ENCODE data around the gene CCDC157. TPM values are rescaled to one million over a fixed set of nuclear protein-coding genes. Genes with fewer than 3 reads are reported as not detected.

The CCDC157 gene
- total and polyA plus RNA-seq, 9 of the 15 experiments (the other 6 are each of a cell fraction or from before 2014, with no cell fraction given): 0.04 to 1.3 (median 0.68) TPM

DNA sequence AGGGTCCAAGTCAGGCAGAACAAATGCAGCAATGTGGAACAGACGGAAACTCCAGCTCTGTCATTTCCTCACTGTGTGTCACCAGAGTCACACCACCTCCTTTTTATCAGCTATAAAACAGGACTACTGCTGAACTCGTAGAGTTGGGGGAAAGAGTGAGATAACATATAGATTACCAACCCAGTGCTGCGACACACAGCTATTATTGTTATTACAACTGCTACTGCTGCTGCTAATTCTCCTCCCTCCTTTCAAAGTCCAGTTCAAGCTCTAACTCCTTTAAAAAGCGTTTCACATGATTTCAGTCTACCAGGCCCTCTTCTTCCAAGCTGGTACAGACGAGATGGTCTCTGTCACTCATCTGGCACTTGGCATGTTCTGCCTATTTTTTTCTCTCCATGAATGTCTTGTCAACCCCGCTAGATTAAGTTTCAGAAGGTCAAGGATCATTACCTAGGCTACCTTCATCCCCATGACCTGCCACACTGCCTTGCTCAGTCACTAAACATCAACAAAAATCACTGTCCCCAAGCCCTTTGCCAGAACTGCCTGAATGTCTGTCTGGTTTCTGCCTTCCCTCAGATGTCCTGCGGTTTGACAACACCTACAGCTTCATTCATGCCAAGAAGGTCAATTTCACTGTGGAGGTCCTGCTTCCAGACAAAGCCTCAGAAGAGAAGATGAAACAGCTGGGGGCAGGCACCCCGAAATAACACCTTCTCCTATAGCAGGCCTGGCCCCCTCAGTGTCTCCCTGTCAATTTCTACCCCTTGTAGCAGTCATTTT is 65.1 kb downstream of the CCDC157 start (continued):
- no peak for TF ChIP-seq ZNF41 (CRISPR knock-in tag; conservative IDR thresholded peaks at IDR 0.05)
- no peak for TF ChIP-seq SRSF3 (IDR thresholded peaks at IDR 0.05; ENCODE audit: insufficient read depth, low read length)
- no peak for TF ChIP-seq ELF1 (tag; IDR thresholded peaks at IDR 0.05)
- no peak for TF ChIP-seq PTTG1 (tag; IDR thresholded peaks at IDR 0.05; ENCODE audit: low read depth)
- peak; percentile 24; the same call in 1 of the 2 replicates for TF ChIP-seq CEBPB (tag; IDR thresholded peaks at IDR 0.05)
- TF ChIP-seq CBX8 (IDR thresholded peaks at IDR 0.05; ENCODE audit: borderline replicate concordance, extremely low read depth, low read depth, low read length, poor library complexity, severe bottlenecking): no peak
- TF ChIP-seq ZNF184 (CRISPR knock-in tag; IDR thresholded peaks at IDR 0.05): no peak
- TF ChIP-seq, protein P1, sequence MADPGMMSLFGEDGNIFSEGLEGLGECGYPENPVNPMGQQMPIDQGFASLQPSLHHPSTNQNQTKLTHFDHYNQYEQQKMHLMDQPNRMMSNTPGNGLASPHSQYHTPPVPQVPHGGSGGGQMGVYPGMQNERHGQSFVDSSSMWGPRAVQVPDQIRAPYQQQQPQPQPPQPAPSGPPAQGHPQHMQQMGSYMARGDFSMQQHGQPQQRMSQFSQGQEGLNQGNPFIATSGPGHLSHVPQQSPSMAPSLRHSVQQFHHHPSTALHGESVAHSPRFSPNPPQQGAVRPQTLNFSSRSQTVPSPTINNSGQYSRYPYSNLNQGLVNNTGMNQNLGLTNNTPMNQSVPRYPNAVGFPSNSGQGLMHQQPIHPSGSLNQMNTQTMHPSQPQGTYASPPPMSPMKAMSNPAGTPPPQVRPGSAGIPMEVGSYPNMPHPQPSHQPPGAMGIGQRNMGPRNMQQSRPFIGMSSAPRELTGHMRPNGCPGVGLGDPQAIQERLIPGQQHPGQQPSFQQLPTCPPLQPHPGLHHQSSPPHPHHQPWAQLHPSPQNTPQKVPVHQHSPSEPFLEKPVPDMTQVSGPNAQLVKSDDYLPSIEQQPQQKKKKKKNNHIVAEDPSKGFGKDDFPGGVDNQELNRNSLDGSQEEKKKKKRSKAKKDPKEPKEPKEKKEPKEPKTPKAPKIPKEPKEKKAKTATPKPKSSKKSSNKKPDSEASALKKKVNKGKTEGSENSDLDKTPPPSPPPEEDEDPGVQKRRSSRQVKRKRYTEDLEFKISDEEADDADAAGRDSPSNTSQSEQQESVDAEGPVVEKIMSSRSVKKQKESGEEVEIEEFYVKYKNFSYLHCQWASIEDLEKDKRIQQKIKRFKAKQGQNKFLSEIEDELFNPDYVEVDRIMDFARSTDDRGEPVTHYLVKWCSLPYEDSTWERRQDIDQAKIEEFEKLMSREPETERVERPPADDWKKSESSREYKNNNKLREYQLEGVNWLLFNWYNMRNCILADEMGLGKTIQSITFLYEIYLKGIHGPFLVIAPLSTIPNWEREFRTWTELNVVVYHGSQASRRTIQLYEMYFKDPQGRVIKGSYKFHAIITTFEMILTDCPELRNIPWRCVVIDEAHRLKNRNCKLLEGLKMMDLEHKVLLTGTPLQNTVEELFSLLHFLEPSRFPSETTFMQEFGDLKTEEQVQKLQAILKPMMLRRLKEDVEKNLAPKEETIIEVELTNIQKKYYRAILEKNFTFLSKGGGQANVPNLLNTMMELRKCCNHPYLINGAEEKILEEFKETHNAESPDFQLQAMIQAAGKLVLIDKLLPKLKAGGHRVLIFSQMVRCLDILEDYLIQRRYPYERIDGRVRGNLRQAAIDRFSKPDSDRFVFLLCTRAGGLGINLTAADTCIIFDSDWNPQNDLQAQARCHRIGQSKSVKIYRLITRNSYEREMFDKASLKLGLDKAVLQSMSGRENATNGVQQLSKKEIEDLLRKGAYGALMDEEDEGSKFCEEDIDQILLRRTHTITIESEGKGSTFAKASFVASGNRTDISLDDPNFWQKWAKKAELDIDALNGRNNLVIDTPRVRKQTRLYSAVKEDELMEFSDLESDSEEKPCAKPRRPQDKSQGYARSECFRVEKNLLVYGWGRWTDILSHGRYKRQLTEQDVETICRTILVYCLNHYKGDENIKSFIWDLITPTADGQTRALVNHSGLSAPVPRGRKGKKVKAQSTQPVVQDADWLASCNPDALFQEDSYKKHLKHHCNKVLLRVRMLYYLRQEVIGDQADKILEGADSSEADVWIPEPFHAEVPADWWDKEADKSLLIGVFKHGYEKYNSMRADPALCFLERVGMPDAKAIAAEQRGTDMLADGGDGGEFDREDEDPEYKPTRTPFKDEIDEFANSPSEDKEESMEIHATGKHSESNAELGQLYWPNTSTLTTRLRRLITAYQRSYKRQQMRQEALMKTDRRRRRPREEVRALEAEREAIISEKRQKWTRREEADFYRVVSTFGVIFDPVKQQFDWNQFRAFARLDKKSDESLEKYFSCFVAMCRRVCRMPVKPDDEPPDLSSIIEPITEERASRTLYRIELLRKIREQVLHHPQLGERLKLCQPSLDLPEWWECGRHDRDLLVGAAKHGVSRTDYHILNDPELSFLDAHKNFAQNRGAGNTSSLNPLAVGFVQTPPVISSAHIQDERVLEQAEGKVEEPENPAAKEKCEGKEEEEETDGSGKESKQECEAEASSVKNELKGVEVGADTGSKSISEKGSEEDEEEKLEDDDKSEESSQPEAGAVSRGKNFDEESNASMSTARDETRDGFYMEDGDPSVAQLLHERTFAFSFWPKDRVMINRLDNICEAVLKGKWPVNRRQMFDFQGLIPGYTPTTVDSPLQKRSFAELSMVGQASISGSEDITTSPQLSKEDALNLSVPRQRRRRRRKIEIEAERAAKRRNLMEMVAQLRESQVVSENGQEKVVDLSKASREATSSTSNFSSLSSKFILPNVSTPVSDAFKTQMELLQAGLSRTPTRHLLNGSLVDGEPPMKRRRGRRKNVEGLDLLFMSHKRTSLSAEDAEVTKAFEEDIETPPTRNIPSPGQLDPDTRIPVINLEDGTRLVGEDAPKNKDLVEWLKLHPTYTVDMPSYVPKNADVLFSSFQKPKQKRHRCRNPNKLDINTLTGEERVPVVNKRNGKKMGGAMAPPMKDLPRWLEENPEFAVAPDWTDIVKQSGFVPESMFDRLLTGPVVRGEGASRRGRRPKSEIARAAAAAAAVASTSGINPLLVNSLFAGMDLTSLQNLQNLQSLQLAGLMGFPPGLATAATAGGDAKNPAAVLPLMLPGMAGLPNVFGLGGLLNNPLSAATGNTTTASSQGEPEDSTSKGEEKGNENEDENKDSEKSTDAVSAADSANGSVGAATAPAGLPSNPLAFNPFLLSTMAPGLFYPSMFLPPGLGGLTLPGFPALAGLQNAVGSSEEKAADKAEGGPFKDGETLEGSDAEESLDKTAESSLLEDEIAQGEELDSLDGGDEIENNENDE (IDR thresholded peaks at IDR 0.05; ENCODE audit: low read depth, low read length): no peak
- peak; percentile 74 for TF ChIP-seq TBP (optimal IDR thresholded peaks at IDR 0.05; ENCODE audit: low read depth, low read length)
- TF ChIP-seq MEF2A (IDR thresholded peaks at IDR 0.05; ENCODE audit: control insufficient read depth, low read depth, low read length): no peak
- TF ChIP-seq ETV1 (tag; conservative IDR thresholded peaks at IDR 0.05; ENCODE audit: low read depth): 0 out of 2 replicates have a peak, but pooled peaks have one; percentile 9
- no peak for TF ChIP-seq CHAMP1 (IDR thresholded peaks at IDR 0.05)
- TF ChIP-seq CSDE1 (IDR thresholded peaks at IDR 0.05): no peak
